ENCODE measurements around the gene GPANK1.

DNA sequence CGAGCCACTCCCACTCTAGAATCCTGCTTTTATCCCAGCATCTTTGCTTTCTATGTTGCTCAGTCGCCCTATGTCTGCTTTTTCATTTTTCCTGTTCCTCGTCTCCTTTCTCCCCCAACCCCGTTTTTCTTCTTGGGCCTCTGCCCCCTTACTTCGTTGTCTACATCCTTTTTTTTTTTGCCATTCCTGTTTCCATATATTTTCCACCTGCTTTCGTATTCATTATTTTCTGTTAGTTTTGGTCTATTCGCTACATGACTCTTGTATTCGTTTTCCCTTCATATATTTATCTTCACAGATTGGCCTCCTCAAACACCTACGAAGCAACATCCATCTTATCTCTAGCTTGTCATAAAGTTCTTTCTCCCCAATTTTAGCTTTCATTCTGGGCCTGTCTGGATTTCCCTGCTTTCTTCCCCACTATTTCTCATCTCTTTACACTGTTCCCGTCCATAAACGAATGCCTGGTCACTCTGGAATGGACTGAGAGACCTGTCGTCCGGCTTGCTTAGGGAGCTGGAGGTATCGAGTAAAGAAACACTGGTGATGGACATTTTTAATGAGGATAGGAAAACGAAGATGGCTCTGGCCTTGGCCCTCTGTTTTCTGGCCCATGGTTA is 43.4 kb downstream of the GPANK1 start:
- TF ChIP-seq, protein P1, sequence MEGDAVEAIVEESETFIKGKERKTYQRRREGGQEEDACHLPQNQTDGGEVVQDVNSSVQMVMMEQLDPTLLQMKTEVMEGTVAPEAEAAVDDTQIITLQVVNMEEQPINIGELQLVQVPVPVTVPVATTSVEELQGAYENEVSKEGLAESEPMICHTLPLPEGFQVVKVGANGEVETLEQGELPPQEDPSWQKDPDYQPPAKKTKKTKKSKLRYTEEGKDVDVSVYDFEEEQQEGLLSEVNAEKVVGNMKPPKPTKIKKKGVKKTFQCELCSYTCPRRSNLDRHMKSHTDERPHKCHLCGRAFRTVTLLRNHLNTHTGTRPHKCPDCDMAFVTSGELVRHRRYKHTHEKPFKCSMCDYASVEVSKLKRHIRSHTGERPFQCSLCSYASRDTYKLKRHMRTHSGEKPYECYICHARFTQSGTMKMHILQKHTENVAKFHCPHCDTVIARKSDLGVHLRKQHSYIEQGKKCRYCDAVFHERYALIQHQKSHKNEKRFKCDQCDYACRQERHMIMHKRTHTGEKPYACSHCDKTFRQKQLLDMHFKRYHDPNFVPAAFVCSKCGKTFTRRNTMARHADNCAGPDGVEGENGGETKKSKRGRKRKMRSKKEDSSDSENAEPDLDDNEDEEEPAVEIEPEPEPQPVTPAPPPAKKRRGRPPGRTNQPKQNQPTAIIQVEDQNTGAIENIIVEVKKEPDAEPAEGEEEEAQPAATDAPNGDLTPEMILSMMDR (IDR thresholded peaks at IDR 0.05; ENCODE audit: low read depth, low read length): no peak
- TF ChIP-seq EZH2phosphoT487 (IDR thresholded peaks at IDR 0.05; ENCODE audit: low read depth): no peak

Data from OCI-LY3 (cell line).